Measurements from ENCODE around the gene PRLR.
"Not testable (repeated sequence)": the region's sequence is repeated elsewhere in the genome, so short reads cannot be mapped to it uniquely, and the experiment has no call there.

The PRLR gene

GRCh38 chr5:35067985-35068384, 162.3 kb downstream of the PRLR start:
- DNase-seq, result no peak

GRCh38 chr5:35066260-35066795, 164.0 kb downstream of the PRLR start:
- no peak for DNase-seq

GRCh38 chr5:35063414-35063813, 166.9 kb downstream of the PRLR start:
- no peak for DNase-seq

GRCh38 chr5:35061211-35061770, 169.0 kb downstream of the PRLR start:
- no peak for DNase-seq

- no peak for DNase-seq
Measured at GRCh38 chr5:35060236-35060635, 170.1 kb downstream of the PRLR start.

- DNase-seq, result no peak
Measured at GRCh38 chr5:35059251-35059650, 171.0 kb downstream of the PRLR start.

GRCh38 chr5:35058374-35058788, 171.9 kb downstream of the PRLR start:
- DNase-seq, result no peak

GRCh38 chr5:35056686-35057085, 173.6 kb downstream of the PRLR start:
- DNase-seq, result no peak

- no peak for DNase-seq
Measured at GRCh38 chr5:35052838-35053237, 177.4 kb downstream of the PRLR start.

- DNase-seq, result no peak
Measured at GRCh38 chr5:35050541-35051126, 179.7 kb downstream of the PRLR start.

- no peak for DNase-seq
Measured at GRCh38 chr5:35048910-35049309, 181.4 kb downstream of the PRLR start.

- no peak for DNase-seq
Measured at GRCh38 chr5:35047785-35048404, 182.4 kb downstream of the PRLR start, which contains the start of gene AGXT2. Gene AGXT2, minus strand, starts transcription at chr5:35047949. Its CDS starts 57 bp downstream, at chr5:35047892.

GRCh38 chr5:35046774-35047173, 183.5 kb downstream of the PRLR start:
- DNase-seq, result no peak

- no peak for DNase-seq
Measured at GRCh38 chr5:35045280-35045679, 185.0 kb downstream of the PRLR start.

GRCh38 chr5:35044649-35045048, 185.6 kb downstream of the PRLR start:
- no peak for DNase-seq

GRCh38 chr5:35042781-35043180, 187.5 kb downstream of the PRLR start:
- no peak for DNase-seq

- DNase-seq, result no peak
Measured at GRCh38 chr5:35041261-35041660, 189.0 kb downstream of the PRLR start.

GRCh38 chr5:35038891-35039290, 191.4 kb downstream of the PRLR start:
- DNase-seq, result no peak

- DNase-seq, result no peak
Measured at GRCh38 chr5:35036536-35036935, 193.8 kb downstream of the PRLR start.

- DNase-seq, result not testable (repeated sequence)
Measured at GRCh38 chr5:35035929-35036328, 194.4 kb downstream of the PRLR start.

GRCh38 chr5:35035271-35035670, 195.0 kb downstream of the PRLR start:
- no peak for DNase-seq

- no peak for DNase-seq
Measured at GRCh38 chr5:35032356-35032755, 197.9 kb downstream of the PRLR start.

GRCh38 chr5:35031276-35031675, 199.0 kb downstream of the PRLR start:
- DNase-seq, result no peak

- no peak for DNase-seq
Measured at GRCh38 chr5:35030426-35031100, 199.7 kb downstream of the PRLR start.

Data from CD4-positive, alpha-beta T cell treated with Interleukin-4 for 1 hour (primary cell).